NT2/D1 (cell line): ENCODE measurements around the gene CCT3.
"Not testable (repeated sequence)": the region's sequence is repeated elsewhere in the genome, so short reads cannot be mapped to it uniquely, and the experiment has no call there.

Experiments used
- DNase-seq: peaks from one replicate; pipeline ENCODE4 v3.0.0-alpha.2; 2011; ENCODE audit warnings: low read depth, low spot score
- H3K27me3 ChIP-seq: 2 replicates; pipeline ENCODE4 v1.6.0; 2011; ENCODE audit warnings: mild to moderate bottlenecking; ENCODE audit not compliant: insufficient read length, insufficient read depth
- H3K36me3 ChIP-seq: 2 replicates; pipeline ENCODE4 v1.6.1; 2011; ENCODE audit warnings: mild to moderate bottlenecking, low read length, mixed read lengths; ENCODE audit not compliant: insufficient read depth, insufficient read length
- H3K4me1 ChIP-seq: 2 replicates; pipeline ENCODE4 v1.5.1; 2011; ENCODE audit not compliant: insufficient read depth, insufficient read length
- H3K4me3 ChIP-seq: 2 replicates; pipeline ENCODE4 v1.5.1; 2011; ENCODE audit warnings: low read depth; ENCODE audit not compliant: insufficient read length
- H3K9ac ChIP-seq: 2 replicates; pipeline ENCODE4 v1.6.0; 2011; ENCODE audit warnings: low read depth; ENCODE audit not compliant: insufficient read length
- H3K9me3 ChIP-seq: 2 replicates; pipeline ENCODE4 v1.5.1; 2011; ENCODE audit warnings: mild to moderate bottlenecking, low read length; ENCODE audit not compliant: insufficient read depth
- SUZ12 ChIP-seq: IDR thresholded peaks from 2 replicates; pipeline ENCODE4 v1.6.1; 2011; ENCODE audit not compliant: insufficient read length, insufficient read depth; ENCODE audit errors: extremely low read depth
- YY1 ChIP-seq: IDR thresholded peaks from 2 replicates; pipeline ENCODE4 v1.6.1; 2011; ENCODE audit not compliant: insufficient read length, insufficient read depth
- ZNF274 ChIP-seq: IDR thresholded peaks from 2 replicates; pipeline ENCODE4 v1.6.1; 2011; ENCODE audit warnings: mild to moderate bottlenecking, low read depth, low read length

CCT3 gene

DNA sequence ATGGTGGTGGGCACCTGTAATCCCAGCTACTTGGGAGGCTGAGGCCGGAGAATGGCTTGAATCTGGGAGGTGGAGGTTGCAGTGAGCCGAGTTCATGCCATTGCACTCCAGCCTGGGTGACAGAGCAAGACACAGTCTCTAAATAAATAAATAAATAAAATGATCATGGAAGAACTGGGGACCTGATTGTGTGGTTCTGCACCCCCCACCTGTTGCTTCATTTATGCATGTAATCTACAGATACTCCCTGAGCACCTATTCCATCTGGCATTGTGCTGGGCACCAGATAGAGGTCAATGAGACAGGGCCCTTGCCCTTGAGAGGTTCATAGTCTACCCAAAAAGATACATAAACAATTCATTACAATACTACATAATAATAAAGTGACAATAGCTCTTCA lies 19.9 kb upstream of the CCT3 start:
- no peak overlapping the region for H3K4me3 ChIP-seq
- no peaks in the 10 kb centered on the region for H3K36me3 ChIP-seq
- TF ChIP-seq YY1, result no peak
- no peak for TF ChIP-seq ZNF274
- TF ChIP-seq SUZ12, result no peak
- no peaks in the 10 kb centered on the region for H3K4me1 ChIP-seq
- no peak for DNase-seq
- no peaks in the 10 kb centered on the region; the same call in 1 of the 2 replicates for H3K9me3 ChIP-seq
- no peak overlapping the region for H3K9ac ChIP-seq
- peaks cover 7% of the 10 kb centered on the region for H3K27me3 ChIP-seq

DNA sequence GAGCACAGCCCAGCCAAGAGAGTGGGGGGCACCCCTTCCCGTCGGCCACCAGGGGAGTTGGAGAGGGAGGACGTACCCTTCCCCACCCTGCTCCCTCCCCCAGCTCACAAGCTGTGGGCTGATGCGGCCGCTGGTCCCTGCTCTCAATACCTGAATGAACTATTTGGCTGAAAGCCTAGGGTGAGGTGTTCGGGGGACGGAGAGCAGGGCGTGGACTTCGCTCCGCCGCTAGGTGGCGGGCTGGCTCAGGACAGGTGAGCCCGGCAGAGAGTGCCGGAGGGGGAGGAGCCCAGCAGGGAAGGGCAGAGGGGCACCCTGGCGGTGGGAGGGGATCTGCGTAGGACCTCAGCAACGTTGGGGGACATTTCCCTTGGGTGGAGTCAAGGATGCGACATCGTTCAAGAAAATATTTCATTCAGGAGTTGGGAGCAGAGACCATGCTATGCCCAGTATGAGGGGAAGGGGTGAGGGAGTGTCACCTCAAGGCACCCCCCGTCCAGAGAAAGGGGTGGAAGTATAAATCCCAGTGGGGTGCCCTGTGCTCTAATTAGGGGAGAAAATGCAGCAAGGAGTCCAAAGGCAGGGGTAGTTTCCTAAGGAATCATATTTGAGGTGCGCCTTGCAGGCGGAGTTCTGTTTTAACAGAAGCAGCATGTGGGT lies 18.9 kb upstream of the CCT3 start:
- peak; percentile 78 for DNase-seq
- TF ChIP-seq YY1 (no peak), ZNF274 (no peak), SUZ12 (no peak)
- Histone ChIP-seq H3K4me1 (no peaks in the 10 kb centered on the region), H3K27me3 (peaks cover 7% of the 10 kb centered on the region), H3K4me3 (no peak overlapping the region), H3K36me3 (no peaks in the 10 kb centered on the region), H3K9me3 (no peaks in the 10 kb centered on the region; the same call in 1 of the 2 replicates), H3K9ac (peak overlapping the region; percentile 58)

- Histone ChIP-seq H3K9ac (peak overlapping the region; percentile 58), H3K4me1 (no peaks in the 10 kb centered on the region), H3K9me3 (no peaks in the 10 kb centered on the region; the same call in 1 of the 2 replicates), H3K4me3 (no peak overlapping the region), H3K27me3 (peaks cover 7% of the 10 kb centered on the region), H3K36me3 (no peaks in the 10 kb centered on the region)
- no peak for DNase-seq
- no peak for TF ChIP-seq ZNF274
- TF ChIP-seq SUZ12, result no peak
- TF ChIP-seq YY1, result no peak
Measured at GRCh38 chr1:156356262-156356874, 18.3 kb upstream of the CCT3 start.

DNA sequence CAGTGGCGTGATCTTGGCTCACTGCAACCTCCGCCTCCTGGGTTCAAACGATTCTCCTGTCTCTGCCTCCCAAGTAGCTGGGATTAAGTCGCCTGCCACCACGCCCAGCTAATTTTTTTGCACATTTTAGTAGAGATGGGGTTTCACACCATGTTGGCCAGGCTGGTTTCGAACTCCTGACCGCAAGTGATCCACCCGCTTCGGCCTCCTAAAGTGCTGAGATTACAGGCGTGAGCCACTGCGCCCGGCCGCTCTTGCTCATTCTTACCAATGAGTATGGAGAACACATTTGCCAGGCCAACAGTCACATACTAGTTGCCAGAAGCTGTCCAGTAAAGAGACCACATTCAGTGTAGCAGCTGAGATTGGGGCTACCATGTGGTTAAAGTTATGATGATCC lies 14.4 kb upstream of the CCT3 start:
- not testable (repeated sequence) for H3K4me3 ChIP-seq, H3K9me3 ChIP-seq, DNase-seq, H3K9ac ChIP-seq, H3K36me3 ChIP-seq, H3K27me3 ChIP-seq, H3K4me1 ChIP-seq

- DNase-seq, result no peak
- Histone ChIP-seq H3K9ac (no peak overlapping the region), H3K4me3 (no peak overlapping the region), H3K27me3 (no peaks in the 10 kb centered on the region), H3K36me3 (no peaks in the 10 kb centered on the region), H3K4me1 (no peaks in the 10 kb centered on the region), H3K9me3 (no peaks in the 10 kb centered on the region)
- TF ChIP-seq YY1 (no peak), ZNF274 (no peak), SUZ12 (no peak)
Measured at GRCh38 chr1:156347331-156347730, 9.2 kb upstream of the CCT3 start.

DNA sequence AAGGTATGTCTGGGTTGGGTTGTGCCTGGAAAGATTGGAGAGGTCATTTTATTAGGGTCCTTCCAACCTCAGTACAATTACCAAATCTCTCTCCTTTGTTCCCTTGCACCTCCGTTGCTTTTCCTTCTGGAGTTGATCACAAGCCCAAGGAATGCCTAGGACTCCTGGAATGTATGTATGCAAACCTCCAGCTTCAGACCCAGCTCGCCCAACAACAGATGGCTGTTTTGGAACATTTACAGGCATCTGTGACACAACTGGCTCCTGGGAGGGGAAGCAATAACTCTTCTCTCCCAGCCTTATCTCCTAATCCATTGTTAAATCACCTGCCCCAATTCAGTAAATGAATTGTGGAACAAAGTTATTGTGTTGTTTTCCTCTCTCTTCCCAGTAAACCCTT lies 8.5 kb upstream of the CCT3 start:
- Histone ChIP-seq H3K27me3 (no peaks in the 10 kb centered on the region), H3K36me3 (no peaks in the 10 kb centered on the region), H3K9ac (no peak overlapping the region), H3K4me1 (no peaks in the 10 kb centered on the region), H3K4me3 (no peak overlapping the region), H3K9me3 (no peaks in the 10 kb centered on the region)
- TF ChIP-seq YY1, result no peak
- TF ChIP-seq ZNF274, result no peak
- TF ChIP-seq SUZ12, result no peak
- DNase-seq, result peak; percentile 44

- H3K4me3 ChIP-seq, H3K9ac ChIP-seq, H3K36me3 ChIP-seq, H3K9me3 ChIP-seq, DNase-seq, H3K4me1 ChIP-seq, H3K27me3 ChIP-seq: not testable (repeated sequence)
Measured at GRCh38 chr1:156346035-156346434, 7.9 kb upstream of the CCT3 start.
